Calu3 (cell line): ENCODE results near the gene GJD4. TPM values are rescaled to one million over a fixed set of nuclear protein-coding genes. Genes with fewer than 3 reads are reported as not detected.

Experiments used
- BruUV-seq: library from RNA; stranded (reverse); fragments of 400-500 nt; replicated peaks from 2 replicates; lab custom pipeline; 2021; lab: Mats Ljungman, UMichigan
- CTCF ChIA-PET: fragments of 300-600 bp; sonication (Branson Sonifier 250); formaldehyde crosslinking; loops from one replicate; lab custom pipeline; 2022; ENCODE audit warnings: antibody characterized with exemption; lab: Charles Lee
- DNase-seq: peaks from one replicate; pipeline ENCODE4 v3.0.0; 2022
- H3K27ac Mint-ChIP-seq: one replicate; pipeline ENCODE4 v1.8.0; 2022; ENCODE audit warnings: mixed read lengths; ENCODE audit not compliant: unreplicated experiment
- H3K27me3 Mint-ChIP-seq: one replicate; pipeline ENCODE4 v1.8.0; 2022; ENCODE audit warnings: mixed read lengths; ENCODE audit not compliant: unreplicated experiment
- H3K36me3 Mint-ChIP-seq: one replicate; pipeline ENCODE4 v1.8.0; 2022; ENCODE audit warnings: mild to moderate bottlenecking, moderate library complexity, mixed read lengths; ENCODE audit not compliant: insufficient read depth, unreplicated experiment
- H3K4me1 Mint-ChIP-seq: one replicate; pipeline ENCODE4 v1.8.0; 2022; ENCODE audit warnings: mild to moderate bottlenecking, low read depth, mixed read lengths; ENCODE audit not compliant: unreplicated experiment
- H3K4me3 Mint-ChIP-seq: one replicate; pipeline ENCODE4 v1.8.0; 2022; ENCODE audit warnings: mild to moderate bottlenecking, low read depth, moderate library complexity, mixed read lengths; ENCODE audit not compliant: unreplicated experiment
- H3K9me3 Mint-ChIP-seq: one replicate; pipeline ENCODE4 v1.8.0; 2022; ENCODE audit warnings: low read depth, mixed read lengths; ENCODE audit not compliant: unreplicated experiment
- CTCF ChIP-seq: fragments of 200-600 bp; IDR thresholded peaks from one replicate; pipeline ENCODE4 v1.8.0; 2022; ENCODE audit warnings: antibody characterized with exemption; ENCODE audit not compliant: unreplicated experiment
- intact Hi-C: fragments of 100-400 bp; cut with micrococcal nuclease; formaldehyde crosslinking; loops from one replicate; pipeline ENCODE4 v1.10.0; 2022; ENCODE audit not compliant: unreplicated experiment
- total RNA-seq: library from RNA; stranded (reverse); gene quantifications from 2 replicates; pipeline ENCODE4 v1.2.3, GENCODE V29; 2022

GJD4 gene
- total RNA-seq, 1 experiment from 2014 or later = not detected

DNA sequence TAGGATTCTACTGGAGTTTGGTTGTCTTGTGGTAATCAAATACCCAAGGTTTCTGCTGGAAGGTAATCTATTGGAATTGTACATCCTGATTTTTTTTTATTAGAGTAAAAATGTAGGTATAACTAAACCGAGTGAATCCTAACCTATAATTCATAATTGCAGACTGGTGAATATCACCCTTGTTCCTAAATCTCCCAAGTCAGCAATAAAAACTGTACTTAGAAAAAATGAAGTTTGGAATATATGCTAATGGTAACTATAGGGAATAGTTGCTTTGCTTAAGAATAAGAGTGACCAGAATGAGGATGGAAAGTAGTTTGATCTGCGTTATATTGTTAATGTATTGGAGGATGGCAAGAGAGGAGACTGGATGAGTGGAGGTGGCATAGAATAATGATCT is 47.7 kb downstream of the GJD4 start:
- Mint-ChIP-seq H3K27ac (no peak overlapping the region), H3K4me3 (no peak overlapping the region), H3K27me3 (peaks cover 13% of the 10 kb centered on the region), H3K4me1 (peaks cover 3% of the 10 kb centered on the region), H3K9me3 (no peaks in the 10 kb centered on the region), H3K36me3 (no peaks in the 10 kb centered on the region)
- CTCF ChIA-PET = no interaction called here
- BruUV-seq = no TSS peak
- no peak for DNase-seq
- TF ChIP-seq CTCF = no peak
- intact Hi-C loops = no loop called here

- Mint-ChIP-seq H3K27ac (no peak overlapping the region), H3K4me3 (no peak overlapping the region), H3K27me3 (peaks cover 2% of the 10 kb centered on the region), H3K36me3 (no peaks in the 10 kb centered on the region), H3K9me3 (peaks cover 2% of the 10 kb centered on the region), H3K4me1 (peaks cover 10% of the 10 kb centered on the region)
- CTCF ChIA-PET = no interaction called here
- no peak for DNase-seq
- no peak for TF ChIP-seq CTCF
- BruUV-seq = no TSS peak
- intact Hi-C loops = no loop called here
Measured at GRCh38 chr10:35657621-35658020, 52.5 kb downstream of the GJD4 start.

Other genes starting within 250 kb of the GJD4 start
- gene FZD8, start 37.0 kb downstream of the GJD4 start, total RNA-seq = 3.2 and 3.7 TPM in 2 replicates